DND-41 (cell line): ENCODE measurements around the gene C6orf89.

Source experiments
- EZH2 ChIP-seq: IDR thresholded peaks from 3 replicates; pipeline ENCODE4 v1.6.1; 2012; ENCODE audit warnings: borderline replicate concordance, low read depth, mild to moderate bottlenecking, moderate library complexity, low read length, inconsistent platforms; ENCODE audit not compliant: severe bottlenecking
- TF ChIP-seq, protein P1 (sequence below): IDR thresholded peaks from 2 replicates; pipeline ENCODE4 v1.5.1; 2012; ENCODE audit warnings: borderline replicate concordance, low read length, moderate library complexity, mild to moderate bottlenecking; ENCODE audit not compliant: poor library complexity, severe bottlenecking; ENCODE audit errors: extremely low read depth

DNA sequence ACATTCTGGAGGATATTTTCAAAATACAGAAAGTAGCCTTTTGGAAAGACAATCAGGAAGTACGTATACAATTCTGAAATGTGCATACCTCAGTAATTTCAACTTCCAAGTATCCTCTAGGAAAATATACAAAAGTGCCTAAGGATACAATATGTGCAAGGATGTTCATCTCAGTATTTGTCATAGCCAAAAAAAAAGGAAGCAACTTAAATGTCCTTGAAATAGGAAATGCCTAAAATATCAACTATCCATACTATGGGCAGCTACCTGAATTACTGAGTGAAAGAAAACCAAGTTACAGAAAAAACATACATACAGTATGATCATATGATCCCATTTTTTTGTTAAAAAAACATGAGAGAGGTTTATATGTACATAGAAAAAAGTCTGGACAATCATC, 12.6 kb upstream of the C6orf89 start:
- TF ChIP-seq, protein P1, sequence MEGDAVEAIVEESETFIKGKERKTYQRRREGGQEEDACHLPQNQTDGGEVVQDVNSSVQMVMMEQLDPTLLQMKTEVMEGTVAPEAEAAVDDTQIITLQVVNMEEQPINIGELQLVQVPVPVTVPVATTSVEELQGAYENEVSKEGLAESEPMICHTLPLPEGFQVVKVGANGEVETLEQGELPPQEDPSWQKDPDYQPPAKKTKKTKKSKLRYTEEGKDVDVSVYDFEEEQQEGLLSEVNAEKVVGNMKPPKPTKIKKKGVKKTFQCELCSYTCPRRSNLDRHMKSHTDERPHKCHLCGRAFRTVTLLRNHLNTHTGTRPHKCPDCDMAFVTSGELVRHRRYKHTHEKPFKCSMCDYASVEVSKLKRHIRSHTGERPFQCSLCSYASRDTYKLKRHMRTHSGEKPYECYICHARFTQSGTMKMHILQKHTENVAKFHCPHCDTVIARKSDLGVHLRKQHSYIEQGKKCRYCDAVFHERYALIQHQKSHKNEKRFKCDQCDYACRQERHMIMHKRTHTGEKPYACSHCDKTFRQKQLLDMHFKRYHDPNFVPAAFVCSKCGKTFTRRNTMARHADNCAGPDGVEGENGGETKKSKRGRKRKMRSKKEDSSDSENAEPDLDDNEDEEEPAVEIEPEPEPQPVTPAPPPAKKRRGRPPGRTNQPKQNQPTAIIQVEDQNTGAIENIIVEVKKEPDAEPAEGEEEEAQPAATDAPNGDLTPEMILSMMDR: no peak
- TF ChIP-seq EZH2: no peak
